NB4 (cell line): ENCODE measurements around the gene KCNQ5.

Experiments
- DNase-seq: peaks from one replicate; pipeline ENCODE4 v3.0.0; 2010; ENCODE audit warnings: low read depth
- H3K4me3 ChIP-seq: one replicate; pipeline ENCODE4 v1.5.1; 2011; ENCODE audit warnings: mild to moderate bottlenecking, low read depth, low read length, moderate library complexity
- MYC ChIP-seq: IDR thresholded peaks from 2 replicates; pipeline ENCODE4 v1.6.1; 2011; ENCODE audit warnings: low read depth, low read length
- POLR2A ChIP-seq: IDR thresholded peaks from 2 replicates; pipeline ENCODE4 v1.6.1; 2011; ENCODE audit warnings: mild to moderate bottlenecking; ENCODE audit not compliant: insufficient read length; ENCODE audit errors: extremely low read depth
- TF ChIP-seq, protein P1 (sequence below): IDR thresholded peaks from one replicate; pipeline ENCODE4 v1.5.1; 2012; ENCODE audit warnings: low read depth, low read length
- TF ChIP-seq, protein P2 (sequence below): IDR thresholded peaks from 2 replicates; pipeline ENCODE4 v1.6.1; 2011; ENCODE audit warnings: low read depth, low read length

KCNQ5 gene

DNA sequence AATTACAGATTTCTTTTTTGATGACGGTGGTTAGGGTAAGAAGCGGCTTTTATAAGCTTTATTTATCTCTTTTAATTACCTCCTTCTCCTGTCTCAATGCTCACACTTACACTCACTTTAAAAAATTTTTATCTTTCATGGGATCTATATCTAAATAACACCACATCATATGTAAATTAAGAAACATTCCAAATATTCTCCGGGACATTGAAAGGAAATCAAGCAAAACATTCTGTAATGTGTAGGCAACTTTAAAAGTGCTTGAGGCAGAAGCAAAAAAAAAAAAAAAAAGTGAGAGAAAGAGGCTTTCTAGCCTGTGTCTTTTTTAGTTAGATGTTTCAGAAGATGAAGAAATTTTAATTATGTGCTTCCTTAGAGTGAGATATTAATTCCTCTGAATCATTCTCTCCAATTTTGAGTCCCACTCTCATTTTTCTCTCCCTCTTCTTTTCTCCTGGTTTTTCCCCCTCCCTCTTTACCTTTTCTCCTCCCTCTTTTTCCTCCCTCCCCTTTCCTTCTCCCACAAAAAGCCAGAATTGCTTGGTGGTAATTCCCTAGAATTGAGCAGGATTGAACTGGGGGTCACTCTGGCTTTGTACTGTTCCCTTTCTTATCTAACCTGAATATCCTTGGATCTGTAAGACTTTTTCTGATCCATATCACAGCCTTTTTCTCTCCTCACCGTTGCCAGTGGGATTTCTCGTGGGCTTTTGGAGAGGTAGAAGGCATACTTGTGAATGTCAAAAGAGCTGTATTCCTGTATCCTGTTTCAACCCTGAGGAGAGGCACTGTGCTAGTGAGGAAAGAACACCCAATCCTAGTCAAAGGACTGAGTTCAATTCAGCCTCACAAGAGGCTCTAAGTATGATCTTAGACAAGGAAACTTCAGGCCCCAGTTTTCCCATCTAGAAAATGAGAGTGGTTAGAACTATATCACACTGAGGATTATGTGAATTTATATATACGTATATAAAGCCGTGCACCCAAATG is 30.4 kb downstream of the KCNQ5 start:
- TF ChIP-seq, protein P1, sequence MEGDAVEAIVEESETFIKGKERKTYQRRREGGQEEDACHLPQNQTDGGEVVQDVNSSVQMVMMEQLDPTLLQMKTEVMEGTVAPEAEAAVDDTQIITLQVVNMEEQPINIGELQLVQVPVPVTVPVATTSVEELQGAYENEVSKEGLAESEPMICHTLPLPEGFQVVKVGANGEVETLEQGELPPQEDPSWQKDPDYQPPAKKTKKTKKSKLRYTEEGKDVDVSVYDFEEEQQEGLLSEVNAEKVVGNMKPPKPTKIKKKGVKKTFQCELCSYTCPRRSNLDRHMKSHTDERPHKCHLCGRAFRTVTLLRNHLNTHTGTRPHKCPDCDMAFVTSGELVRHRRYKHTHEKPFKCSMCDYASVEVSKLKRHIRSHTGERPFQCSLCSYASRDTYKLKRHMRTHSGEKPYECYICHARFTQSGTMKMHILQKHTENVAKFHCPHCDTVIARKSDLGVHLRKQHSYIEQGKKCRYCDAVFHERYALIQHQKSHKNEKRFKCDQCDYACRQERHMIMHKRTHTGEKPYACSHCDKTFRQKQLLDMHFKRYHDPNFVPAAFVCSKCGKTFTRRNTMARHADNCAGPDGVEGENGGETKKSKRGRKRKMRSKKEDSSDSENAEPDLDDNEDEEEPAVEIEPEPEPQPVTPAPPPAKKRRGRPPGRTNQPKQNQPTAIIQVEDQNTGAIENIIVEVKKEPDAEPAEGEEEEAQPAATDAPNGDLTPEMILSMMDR, result no peak
- TF ChIP-seq, protein P2, sequence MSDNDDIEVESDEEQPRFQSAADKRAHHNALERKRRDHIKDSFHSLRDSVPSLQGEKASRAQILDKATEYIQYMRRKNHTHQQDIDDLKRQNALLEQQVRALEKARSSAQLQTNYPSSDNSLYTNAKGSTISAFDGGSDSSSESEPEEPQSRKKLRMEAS, result no peak
- no peak for TF ChIP-seq MYC
- TF ChIP-seq POLR2A, result no peak
- no peak overlapping the region for H3K4me3 ChIP-seq
- no peak for DNase-seq

DNA sequence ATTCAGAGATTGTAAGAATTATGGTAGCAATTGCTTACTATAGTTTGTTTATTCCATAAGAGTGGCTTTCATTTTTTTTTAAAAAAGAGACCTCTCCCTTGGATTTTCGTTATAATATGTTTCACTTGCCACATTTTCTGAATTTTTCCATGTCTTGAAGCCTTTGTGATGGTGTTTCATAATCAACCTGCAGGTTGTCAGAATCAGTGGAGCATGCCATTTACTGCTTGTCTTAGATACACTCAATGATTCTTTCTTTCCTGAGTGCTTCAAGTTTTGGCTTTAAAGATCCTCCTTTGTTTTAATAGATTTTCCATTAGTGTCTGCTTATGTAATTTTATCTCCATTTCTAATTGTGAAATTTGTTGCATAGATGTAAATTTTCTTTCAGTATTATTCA is 31.2 kb downstream of the KCNQ5 start:
- TF ChIP-seq POLR2A (no peak), MYC (no peak)
- TF ChIP-seq, protein P2, result no peak
- TF ChIP-seq, protein P1, result no peak
- no peak overlapping the region for H3K4me3 ChIP-seq
- no peak for DNase-seq

DNA sequence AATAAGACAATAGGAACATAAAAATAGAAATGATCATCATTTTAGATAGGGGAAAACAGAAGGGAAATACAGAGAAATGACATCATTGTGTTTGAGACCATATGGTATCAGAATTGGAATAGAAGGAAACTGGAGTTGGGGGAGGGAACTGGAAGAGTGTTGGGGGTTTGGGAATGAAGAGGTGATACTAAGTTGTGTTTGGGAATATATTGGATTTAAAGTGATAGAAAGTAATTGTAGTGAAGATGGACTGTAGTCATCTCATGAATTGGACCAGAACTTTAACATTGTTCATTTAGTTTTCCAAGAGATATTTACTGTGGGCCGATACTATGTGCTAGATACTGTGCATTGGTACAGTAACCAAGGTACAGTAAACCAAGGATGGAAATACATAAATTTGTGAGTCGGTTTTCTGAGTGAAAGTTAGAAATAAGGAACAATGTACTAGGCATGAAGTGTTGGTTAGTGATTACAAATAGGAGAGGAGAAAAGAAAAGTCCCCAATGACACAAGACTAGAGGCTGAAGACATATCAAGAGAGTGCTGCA is 32.3 kb downstream of the KCNQ5 start:
- no peak overlapping the region for H3K4me3 ChIP-seq
- TF ChIP-seq, protein P1, result no peak
- TF ChIP-seq, protein P2, result no peak
- TF ChIP-seq POLR2A (no peak), MYC (no peak)
- DNase-seq, result no peak

DNA sequence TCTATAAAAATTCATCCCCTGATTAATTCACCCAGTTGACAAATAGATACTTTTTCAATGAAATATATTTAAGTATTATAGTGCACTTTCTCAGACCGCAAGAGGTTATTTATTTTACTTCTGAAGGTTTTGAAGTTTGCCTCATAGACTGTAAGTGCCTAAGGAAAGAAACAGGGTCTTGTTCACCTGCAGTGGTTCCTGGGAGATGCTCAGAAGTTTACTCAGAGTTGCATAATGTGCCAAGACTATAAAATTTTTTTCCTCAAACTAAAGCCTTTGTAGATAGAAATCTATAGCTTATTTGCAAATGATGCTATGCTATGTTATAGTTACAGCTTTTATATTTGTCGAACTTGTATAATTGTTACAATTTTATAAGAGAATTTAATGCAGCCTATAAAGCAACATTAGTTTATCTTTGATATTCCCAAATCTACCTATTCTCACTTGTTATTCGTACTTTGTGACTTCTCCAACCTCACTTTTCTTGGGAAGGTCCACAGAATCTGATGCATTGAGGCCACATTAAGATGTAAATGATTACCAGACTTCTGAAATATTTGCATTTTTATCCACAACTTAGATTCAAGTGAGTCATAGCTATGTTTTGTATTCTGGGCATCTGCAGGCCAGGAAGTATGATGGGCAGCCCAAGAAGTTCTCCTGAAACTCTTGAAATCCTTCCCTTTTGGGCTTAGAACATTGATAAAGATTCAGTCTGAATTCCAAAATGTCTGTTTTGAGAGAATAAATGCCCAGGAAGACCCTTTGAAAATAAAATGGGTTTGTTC is 35.7 kb downstream of the KCNQ5 start:
- no peak overlapping the region for H3K4me3 ChIP-seq
- DNase-seq, result no peak
- TF ChIP-seq POLR2A, result no peak
- TF ChIP-seq, protein P2, result no peak
- TF ChIP-seq, protein P1, result no peak
- no peak for TF ChIP-seq MYC

DNA sequence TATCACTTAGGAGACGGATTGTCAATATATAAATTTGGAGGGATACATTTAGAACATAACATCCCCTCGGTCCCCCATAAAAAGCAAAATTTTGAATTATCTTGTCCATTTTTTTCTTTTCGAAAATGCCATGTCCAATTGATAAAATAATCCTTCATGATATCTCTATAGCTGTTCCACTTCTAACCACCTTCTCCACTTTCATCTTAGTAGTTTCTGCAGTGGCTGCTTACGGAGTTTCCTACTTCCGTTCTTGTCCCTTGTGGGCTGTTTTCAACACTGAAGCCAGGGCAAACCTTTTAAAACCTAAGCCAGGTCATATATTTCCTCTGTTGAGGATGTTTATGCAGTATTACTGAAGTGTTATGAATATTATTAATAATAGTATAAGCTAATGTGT is 37.9 kb downstream of the KCNQ5 start:
- TF ChIP-seq, protein P2, result no peak
- TF ChIP-seq MYC, result no peak
- no peak for TF ChIP-seq POLR2A
- TF ChIP-seq, protein P1, result no peak
- DNase-seq, result no peak

More for the DNA sequence above, 37.9 kb downstream of the KCNQ5 start:
- H3K4me3 ChIP-seq, result no peak overlapping the region
